ENCODE measurements around the gene HHIPL2. TPM values are rescaled to one million over a fixed set of nuclear protein-coding genes. Genes with fewer than 3 reads are reported as not detected.

Gene HHIPL2
- 1.4 and 1.9 TPM in 2 replicates for total RNA-seq (2014; rRNA removed)
- polyA plus RNA-seq (2012), result 0.44 TPM

DNA sequence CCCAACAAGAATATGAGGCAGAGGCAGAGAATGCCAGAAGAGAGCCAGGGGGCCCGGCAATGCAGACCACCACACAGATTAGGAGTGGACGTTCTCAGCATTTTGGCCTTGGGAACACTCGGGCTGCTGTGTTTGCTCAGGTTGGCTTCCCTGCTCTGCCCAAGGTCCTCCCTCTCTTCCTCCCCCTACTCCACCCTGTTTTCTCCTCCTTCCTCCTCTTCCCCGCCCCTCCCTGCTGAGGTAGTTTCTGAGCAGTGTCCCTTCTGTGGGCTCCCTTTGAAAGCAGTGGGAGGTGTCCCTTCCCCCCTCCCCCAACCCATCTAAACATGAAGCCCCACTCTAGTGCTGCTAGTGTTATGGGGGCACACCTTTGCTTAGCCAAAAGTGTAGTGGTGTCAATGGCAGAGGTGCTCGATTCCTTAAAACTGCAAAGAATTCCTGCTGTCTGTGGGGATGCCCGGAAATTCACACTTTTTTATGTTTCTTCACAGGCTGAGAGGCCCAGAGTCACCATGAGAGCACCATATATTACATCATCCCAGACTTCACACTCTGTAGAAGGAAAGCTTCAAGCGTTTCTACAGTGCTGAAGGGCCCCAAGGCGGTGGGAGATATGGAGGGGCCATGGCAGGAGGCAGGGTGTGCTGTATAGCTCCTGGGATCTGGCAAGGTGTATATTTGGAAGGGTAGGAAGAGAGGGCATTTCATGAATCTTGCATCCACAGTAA is at the start of gene HHIPL2:
Gene HHIPL2, minus strand, starts transcription at position 161 of the 728 bp plus-strand sequence. Its CDS starts 60 bp downstream, at position 101.
- no peak for DNase-seq (ENCODE audit: low read depth)

DNA sequence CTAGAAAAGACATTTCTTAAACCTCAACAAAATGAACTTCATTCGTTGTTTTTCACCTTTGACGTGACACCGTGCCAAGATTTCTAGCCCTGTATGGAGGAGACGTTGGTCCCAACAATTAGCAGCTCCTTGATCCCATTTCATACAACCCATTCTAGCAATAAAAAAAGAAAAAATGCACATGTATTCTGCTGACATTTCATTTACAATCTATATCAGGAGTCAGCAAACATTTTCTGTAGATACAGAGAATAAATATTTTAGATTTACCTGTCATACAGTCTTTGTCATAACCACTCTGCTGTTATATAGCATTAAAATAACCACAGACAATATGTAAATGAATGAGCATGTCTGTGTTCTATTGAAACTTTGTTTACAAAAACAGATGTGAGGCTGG is 48.8 kb upstream of the HHIPL2 start:
- no peak for DNase-seq (ENCODE audit: low read depth)

DNA sequence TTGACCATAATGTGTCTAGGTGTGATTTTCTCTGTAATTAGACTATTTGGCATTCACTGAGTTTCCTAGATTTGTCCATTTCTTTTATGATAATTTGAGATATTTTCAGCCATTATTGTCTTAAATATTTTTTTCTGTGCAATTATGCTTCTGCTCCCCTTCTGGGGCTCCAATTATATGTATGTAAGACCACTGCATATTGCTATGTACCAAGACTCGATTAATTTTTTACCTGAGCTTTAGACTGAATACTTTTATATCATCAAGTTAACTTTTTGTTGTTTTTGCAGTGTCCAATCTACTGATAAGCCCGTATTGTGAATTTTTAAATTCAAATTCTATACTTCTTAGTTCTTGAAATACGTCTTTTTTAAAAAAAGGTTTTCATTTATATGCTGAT is 46.9 kb upstream of the HHIPL2 start:
- no peak for DNase-seq (ENCODE audit: low read depth)

DNA sequence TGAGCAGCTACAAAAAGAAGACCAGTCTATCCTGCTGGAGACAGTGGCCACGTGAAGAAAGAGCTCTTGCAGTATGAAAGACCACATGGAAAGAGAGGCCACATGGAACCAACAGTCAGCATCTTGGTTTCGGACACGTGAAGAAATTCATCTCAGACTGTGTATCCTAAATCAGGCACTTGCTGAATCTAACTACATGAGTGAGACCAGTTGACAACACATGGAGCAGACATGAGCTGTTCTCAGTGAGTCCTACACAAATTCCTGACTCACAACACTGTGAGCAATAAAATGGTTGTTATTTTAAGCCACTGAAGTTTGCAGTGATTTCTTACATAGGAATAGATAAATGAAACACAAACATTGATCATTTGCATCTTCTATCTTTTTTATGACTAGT is 44.3 kb upstream of the HHIPL2 start:
- peak; percentile 43 for DNase-seq (ENCODE audit: low read depth)

DNA sequence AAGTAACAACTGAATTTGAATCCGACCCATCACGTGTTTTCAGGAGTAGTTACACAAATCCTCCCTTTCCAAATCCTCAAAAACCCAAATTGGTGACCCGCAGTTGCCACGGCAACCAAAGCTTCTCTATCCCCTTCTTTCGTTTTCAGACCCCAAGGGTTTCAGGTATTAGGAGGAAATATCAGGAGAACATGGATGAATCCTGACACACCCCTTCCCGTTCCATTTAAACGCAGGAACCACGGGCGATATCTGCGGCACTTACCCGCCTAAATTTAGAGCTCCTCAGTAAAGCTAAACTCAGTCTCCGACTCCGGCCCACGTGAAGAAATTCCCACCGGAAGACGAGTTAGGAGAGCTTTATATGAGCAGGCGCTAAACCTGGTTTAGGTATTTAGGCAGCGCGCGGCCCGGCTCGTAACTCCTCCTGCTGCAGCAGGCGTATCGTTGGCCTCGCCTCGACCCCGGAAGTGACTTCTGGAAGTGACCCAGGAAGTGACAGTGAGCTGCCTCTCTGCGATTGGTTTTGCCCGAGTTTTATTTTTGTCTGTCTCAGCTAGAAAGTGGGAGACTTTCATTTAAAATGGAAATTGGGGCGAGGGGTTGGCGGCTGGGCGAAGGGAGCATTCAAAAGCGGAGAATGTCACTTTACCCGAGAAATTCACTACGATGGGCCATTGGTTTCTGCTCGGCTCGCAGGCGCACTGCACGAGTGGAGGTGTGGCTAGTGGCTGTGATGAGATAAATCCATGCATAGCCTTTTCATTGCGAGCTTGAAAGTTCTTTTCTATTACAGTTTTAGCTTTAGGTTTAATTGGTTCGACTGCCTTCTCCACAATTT is 41.8 kb upstream of the HHIPL2 start, which contains the start of gene TAF1A:
Gene TAF1A, minus strand, starts transcription at position 472 of the 841 bp plus-strand sequence.
- peak; percentile 76 for DNase-seq (ENCODE audit: low read depth)

DNA sequence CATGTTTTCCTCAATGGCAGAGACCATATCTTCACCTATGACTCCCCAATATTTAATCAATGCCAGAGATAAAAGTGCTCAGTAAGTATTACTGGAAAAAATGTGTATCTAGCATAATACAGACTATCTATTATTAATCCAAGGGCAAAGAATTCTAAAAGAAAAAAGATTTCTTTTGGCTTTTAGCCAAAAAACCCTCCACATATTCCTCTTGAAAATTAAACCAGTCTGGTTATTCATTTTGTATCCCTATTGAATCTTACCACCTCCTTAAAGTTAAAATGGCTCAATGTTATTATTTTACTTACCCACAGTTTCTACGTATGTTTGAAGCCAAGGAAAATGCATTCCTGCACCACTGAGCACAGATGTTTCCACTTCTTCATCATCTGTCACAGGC is 40.2 kb upstream of the HHIPL2 start:
- no peak for DNase-seq (ENCODE audit: low read depth)

DNA sequence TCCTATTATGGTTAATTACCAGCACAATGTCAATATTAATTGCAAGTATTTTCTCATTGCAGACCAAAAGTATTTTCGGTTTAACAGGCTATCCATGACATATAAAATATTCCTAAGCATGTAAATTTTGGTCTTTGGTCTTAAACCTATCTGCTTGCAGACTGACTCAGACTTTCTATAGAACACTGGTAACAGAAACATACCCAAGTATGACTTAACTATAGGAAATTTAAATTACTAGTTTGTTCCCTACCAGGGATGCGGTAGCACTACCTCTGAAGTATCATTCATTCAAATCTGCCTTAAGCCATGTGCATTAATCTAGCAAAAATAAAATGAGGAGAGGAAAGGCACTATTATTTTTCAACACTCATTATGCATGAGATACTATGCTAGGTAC is 38.9 kb upstream of the HHIPL2 start:
- DNase-seq (ENCODE audit: low read depth), result no peak

DNA sequence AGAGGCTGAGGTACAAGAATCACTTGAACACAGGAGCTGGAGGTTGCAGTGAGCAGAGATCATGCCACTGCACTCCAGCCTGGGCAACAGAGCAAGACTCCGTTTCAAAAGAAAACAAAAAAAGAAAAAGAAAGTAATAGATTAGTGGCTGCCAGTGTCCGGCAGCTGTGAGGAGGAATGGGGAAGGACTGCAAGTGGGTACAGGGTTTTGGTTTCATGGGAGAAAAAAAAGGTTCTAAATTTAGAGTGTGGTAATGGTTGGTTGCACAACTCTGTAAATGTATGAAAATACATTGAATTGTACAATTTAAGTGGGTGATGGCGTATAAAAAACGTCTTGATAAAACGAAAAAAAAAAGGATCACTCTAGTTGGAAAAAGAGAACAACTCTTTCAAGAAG is 35.2 kb upstream of the HHIPL2 start:
- no peak for DNase-seq (ENCODE audit: low read depth)

DNA sequence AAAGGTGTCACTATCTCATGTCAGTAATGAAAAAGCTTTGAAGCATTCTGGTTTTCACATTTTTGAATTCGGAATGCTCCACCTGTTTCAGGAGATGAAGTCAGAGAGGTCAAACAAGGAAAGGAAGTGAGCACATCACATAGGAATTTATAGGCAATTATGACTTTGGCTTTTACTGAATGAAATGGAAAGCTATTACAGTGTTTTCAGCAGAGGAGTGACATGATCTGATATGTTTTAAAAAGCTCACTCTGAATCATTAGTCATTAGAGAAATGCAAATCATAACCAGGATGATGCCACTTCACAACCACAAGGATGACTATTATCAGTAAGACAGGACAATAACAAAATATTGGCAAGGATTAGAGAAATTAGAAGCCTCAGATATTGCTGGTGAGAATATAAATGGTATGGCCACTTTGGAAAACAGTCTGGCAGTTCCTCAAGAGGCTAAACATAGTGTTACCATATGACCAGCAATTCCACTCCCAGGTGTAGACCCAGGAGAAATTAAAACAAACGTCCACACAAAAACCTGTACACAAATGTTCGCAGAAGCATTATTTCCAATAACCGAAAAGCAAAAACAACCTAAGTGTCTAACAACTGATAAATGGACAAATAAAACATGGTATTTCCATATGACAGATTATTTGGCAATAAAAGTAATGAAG is 34.3 kb upstream of the HHIPL2 start:
- peak; percentile 79 for DNase-seq (ENCODE audit: low read depth)

DNA sequence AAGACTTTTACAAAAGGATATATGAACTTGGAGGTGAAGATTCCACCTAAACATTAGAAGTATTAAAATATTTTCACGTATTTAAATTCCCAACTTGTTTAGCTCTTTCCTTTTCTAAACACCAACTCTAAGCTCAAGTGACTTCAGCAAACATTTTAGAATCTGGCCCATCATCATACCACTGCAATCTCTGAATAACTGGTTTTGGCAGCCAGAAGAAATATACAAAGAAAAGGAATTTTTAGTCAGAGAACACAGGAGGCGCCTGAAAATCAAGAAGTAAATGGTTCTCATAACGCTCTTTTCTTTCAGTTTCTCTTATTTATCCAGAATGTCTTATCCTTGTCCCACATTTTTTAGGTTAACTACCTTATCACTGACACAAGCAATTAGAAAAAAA is 31.4 kb upstream of the HHIPL2 start:
- no peak for DNase-seq (ENCODE audit: low read depth)

DNA sequence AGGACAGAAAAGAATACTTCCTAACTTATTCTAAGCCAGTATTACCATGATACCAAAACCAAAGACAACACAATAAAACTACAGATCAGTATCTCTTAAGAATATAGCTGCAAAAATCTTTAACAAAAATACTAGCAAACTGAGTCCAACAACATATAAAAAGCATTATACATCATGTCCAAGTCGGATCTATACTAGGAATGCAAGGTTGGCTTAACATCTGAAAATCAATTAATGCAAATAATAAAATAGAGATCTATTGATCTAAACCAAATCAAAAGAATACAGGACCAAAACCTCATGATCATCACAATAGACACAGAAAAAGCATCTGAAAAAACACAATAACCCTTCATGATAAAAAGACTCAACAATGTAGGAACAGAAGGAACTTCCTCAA is 22.9 kb upstream of the HHIPL2 start:
- no peak for DNase-seq (ENCODE audit: low read depth)

DNA sequence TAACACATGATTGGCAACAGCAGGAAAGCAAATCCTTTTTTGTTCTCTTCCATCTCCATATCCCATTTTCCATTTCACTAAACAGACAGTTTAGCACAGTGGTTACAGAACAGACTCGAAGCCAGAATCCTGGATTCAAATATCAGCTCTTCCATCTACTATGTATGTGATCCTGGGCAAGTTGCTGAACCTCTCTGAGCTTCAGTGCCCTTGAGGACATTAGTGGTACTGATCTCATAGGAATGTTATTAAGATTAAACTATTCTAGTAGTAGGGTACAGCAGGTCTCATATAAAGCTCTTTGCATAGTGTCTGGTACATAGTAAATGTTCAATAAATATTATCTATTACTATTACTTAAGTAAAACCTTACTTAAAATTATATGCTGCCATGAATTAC is 13.8 kb upstream of the HHIPL2 start:
- DNase-seq (ENCODE audit: low read depth), result no peak

DNA sequence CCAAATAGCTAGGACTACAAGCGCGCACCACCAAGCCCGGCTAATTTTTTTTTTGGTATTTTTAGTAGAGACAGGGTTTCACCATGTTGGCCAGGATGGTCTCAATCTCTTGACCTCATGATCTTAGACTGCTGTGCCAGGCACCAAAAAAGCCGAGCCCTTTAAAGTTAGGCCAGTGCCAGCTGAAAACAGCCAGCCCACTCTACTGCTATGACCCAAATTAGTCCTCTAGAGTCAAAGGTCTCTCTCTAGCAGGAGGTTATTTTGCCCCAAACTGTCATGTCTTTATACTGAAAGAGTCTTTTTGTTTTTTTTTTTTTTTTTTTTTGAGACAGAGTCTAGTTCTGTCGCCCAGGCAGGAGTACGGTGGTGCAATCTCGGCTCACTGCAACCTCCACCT is 9.7 kb upstream of the HHIPL2 start:
- no peak for DNase-seq (ENCODE audit: low read depth)

DNA sequence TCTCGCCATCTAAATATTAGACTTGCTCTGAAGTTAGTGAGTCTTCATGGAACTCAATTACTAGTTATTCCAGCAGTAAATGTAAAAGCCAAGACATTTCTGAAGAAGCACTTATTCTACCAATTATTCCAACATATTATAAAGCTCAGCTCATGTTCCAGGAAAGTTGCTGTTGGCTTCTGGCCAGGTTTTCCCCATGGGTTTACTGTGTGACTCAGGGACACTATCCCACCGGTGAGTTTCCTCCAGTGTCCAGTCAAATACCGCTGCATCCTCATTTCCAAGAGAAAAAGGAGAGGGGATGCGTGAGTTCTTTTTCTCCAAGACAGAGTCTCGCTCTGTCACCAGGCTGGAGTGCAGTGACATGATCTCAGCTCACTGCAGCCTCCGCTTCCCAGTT is 9.2 kb upstream of the HHIPL2 start:
- DNase-seq (ENCODE audit: low read depth), result peak; percentile 54

DNA sequence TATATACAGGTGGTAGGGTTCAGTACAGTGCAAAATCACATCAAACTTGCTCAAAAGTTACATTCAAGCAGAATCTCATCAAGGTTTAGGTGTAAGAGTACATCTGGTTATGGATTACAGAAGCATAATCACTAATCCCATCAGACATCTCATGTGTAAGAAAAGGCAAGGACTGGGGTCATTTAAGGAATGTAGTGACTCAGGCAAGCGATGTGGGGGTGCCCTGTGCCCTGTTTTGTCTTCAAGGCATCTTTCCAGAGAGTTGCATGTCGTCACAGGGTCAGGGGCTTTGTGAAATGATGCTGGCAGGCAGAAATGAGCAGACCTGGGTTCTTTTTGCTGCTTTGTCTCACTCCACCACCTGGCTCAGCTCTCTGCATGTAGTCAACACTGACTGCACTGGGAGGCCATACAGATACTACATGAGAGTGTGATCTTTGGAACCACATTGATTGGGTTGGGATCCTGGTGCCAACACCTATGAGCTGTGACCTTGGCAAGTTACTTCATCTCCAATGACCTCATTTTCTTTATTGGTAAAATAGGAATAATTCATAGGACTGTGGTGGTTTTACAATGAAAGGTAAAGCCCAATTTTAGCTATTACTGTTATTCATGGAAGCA is 8.2 kb upstream of the HHIPL2 start:
- DNase-seq (ENCODE audit: low read depth), result no peak

DNA sequence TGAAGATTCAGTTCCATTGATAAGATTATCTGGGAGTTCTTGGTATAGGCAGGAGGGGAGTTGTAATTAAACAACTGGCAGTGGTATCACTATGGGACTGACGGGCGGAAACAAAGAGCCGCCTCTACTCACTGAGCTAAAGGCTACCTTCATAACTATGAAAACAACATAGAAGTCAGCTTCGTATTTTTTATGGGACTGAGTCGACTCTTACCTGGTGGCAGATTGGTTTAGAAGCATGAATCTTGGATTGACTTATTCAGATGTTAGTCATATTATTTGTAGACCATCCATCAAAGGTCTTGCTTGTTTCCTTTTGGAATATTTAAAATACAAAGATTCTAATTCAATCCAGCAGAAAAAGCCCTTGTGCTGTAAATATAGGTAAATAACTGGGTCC is 6.3 kb upstream of the HHIPL2 start:
- DNase-seq (ENCODE audit: low read depth), result no peak

DNA sequence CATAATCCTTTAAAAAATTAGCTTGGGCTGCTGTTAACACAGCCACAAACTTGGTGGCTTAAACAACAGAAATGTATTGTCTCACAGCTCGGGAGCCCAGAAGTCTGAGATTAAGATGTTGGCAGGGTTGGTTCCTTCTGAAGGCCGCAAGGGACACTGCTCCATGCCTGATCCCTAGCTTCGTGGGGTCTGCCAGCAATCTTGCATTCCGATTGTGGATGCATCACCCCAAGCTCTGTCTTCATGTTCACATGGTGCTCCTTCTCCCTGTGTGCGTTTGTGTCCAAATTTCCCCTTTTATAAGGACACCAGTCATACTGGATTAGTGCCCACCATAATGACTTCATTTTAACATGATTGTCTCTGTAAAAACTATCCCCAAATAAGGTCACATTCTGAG is 5.0 kb upstream of the HHIPL2 start:
- no peak for DNase-seq (ENCODE audit: low read depth)

DNA sequence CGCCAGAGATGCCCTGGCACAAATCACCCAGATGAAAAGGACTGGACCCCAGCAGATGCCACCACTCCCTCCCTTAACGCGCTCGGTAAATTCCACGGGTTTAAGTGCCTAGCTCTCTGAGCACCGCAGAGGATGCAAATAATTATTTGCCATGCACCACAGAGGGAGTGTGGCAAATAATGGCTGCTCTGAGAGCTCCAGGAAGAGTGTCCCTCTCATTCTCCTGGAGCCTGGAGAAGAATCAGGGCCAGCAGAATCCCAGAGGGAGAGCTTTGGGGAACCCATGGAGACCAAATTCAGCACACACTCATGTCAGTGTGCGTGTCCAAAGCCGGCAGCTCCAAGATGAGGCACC is 667 bp downstream of the HHIPL2 start:
- no peak for DNase-seq (ENCODE audit: low read depth)

DNA sequence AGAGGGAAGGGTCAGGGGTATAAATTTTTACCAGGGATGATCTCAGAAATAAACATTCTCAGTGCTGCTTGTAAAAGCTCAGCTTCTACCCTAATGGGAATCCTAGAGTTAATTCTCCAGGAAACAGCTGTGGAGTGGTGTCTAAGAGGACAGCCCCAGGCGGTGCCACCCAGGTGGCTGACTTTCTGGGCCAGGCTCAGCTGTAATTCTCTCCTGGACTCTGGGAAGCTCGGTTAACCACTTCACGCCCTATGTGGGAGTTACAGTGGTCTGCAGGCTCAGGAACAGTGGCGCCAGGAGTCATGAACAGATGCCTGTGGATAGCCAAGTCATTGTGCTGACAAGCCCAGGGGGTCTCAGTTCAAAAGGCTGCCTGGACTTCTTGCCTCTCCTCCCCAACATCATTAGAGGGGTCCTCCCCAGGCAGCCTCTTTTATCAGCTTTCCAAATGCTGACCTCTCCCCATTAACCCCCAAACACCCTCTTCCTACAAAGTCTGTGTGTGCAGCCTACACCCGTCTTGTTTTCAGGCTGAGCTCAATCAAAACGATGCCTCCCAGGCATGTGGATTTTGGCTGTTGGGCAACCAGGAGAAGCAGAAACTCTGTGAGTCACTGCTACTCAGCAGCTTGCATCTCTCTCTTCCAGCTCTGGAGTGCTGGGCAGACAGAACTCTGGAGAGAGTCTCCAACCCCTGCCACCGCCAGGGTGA is 1.2 kb downstream of the HHIPL2 start:
- DNase-seq (ENCODE audit: low read depth), result peak; percentile 94

DNA sequence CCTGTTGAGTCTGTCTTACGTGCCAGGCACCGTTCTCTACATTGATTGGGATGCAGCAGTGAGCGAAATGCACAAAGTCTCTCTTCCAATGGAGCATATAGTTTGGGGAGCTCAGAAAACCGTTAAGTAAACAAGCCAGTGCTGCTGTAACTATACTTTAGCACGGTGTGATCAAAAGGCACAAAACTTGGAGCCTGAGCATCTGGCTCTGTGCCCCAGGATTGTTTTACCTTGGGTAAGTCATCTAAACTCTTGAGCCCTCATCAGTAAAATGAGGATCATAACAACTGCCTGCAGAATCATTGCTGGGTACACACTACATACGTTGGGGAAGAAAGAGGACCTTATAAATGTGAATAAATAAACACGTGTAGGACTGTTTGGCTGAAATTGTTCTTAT is 1.8 kb downstream of the HHIPL2 start:
- DNase-seq (ENCODE audit: low read depth), result no peak

DNA sequence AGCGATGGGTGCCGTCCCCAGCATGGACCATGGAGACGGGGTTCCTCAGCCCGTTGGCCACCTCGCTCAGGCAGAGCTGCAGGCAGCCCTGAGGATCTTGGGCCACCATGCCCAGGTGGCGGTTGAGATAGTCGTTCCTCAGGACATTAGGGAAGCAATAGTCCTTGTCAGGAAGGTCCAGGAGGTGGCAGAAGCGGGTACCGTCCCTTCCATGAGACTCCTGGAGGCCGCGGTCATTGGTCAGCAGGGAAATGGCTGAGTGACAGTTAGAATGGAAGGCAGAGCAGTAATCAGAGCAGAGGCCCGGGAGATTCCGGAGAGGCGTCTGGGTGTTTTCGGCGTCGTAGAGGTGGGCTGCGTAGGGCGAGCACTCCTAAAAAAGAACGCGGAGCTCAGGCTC is 4.1 kb downstream of the HHIPL2 start:
- no peak for DNase-seq (ENCODE audit: low read depth)
